Hepatocyte (in vitro differentiated cells): Measurements from ENCODE around the gene PTPRT. TPM values are rescaled to one million over a fixed set of nuclear protein-coding genes. Genes with fewer than 3 reads are reported as not detected.

Source experiments
- DNase-seq: peaks from one replicate; pipeline ENCODE4 v3.0.0-alpha.2; 2016; ENCODE audit warnings: low spot score
- H2AFZ ChIP-seq: fragments of 200-600 bp; sonication (generic); 2 replicates; pipeline ENCODE4 v1.6.0; 2016; ENCODE audit warnings: antibody characterized with exemption, mild to moderate bottlenecking
- H3K27ac ChIP-seq: fragments of 200-600 bp; sonication (generic); 2 replicates; pipeline ENCODE4 v1.5.1; 2016; ENCODE audit warnings: mild to moderate bottlenecking
- H3K27me3 ChIP-seq: fragments of 200-600 bp; sonication (generic); 2 replicates; pipeline ENCODE4 v1.6.1; 2016
- H3K36me3 ChIP-seq: fragments of 200-600 bp; sonication (generic); replicated peaks from 2 replicates; pipeline ENCODE4 v1.5.1; 2016; ENCODE audit warnings: low read depth; ENCODE audit not compliant: insufficient read depth
- H3K4me1 ChIP-seq: fragments of 200-600 bp; sonication (generic); 2 replicates; pipeline ENCODE4 v1.5.1; 2016; ENCODE audit warnings: mild to moderate bottlenecking, moderate library complexity; ENCODE audit not compliant: insufficient read depth
- H3K4me2 ChIP-seq: fragments of 200-600 bp; sonication (generic); 2 replicates; pipeline ENCODE4 v1.6.0; 2016
- H3K4me3 ChIP-seq: fragments of 200-600 bp; sonication (generic); 2 replicates; pipeline ENCODE4 v1.5.1; 2016; ENCODE audit warnings: mild to moderate bottlenecking
- H3K79me2 ChIP-seq: fragments of 200-600 bp; sonication (generic); 2 replicates; pipeline ENCODE4 v1.6.0; 2017; ENCODE audit warnings: mild to moderate bottlenecking
- H3K9me2 ChIP-seq: fragments of 200-600 bp; sonication (generic); replicated peaks from 2 replicates; pipeline ENCODE4 v1.6.0; 2017; ENCODE audit warnings: mild to moderate bottlenecking; ENCODE audit not compliant: insufficient read depth
- H3K9me3 ChIP-seq: fragments of 200-600 bp; sonication (generic); 2 replicates; pipeline ENCODE4 v1.5.1; 2016; ENCODE audit warnings: low read depth, mild to moderate bottlenecking
- H4K20me1 ChIP-seq: fragments of 200-600 bp; sonication (generic); 2 replicates; pipeline ENCODE4 v1.6.0; 2016; ENCODE audit warnings: mild to moderate bottlenecking; ENCODE audit not compliant: insufficient read depth, poor library complexity, severe bottlenecking
- EZH2 ChIP-seq: fragments of 200-600 bp; sonication (generic); IDR thresholded peaks from 2 replicates; pipeline ENCODE4 v1.6.1; 2016; ENCODE audit warnings: antibody characterized with exemption, mild to moderate bottlenecking, borderline replicate concordance
- EZH2phosphoT487 ChIP-seq: fragments of 200-600 bp; sonication (generic); IDR thresholded peaks from one replicate; pipeline ENCODE4 v1.6.1; 2018; ENCODE audit warnings: antibody characterized with exemption, mild to moderate bottlenecking, low read depth, moderate library complexity; ENCODE audit not compliant: unreplicated experiment, severe bottlenecking
- WGBS: methylation state at CpG from one replicate; pipeline ENCODE4 v1.1.6; 2016; ENCODE audit warnings: low lambda C conversion rate; ENCODE audit errors: missing lambda C conversion rate; 5-methylcytosine and 5-hydroxymethylcytosine counted together
- polyA plus RNA-seq: library from polyadenylated mRNA; unstranded; fragments of >200 nt; fragmentation: Nextera tagmentation; extraction: Ambion mirVana; gene quantifications from 2 replicates; pipeline ENCODE4 v1.2.1, GENCODE V29; 2016
- total RNA-seq: library from RNA; depleted of rRNA; stranded (reverse); fragments of >200 nt; gene quantifications from 2 replicates; pipeline ENCODE4 v1.2.3, GENCODE V29; 2014
- TF ChIP-seq, protein P1 (sequence below): fragments of 200-600 bp; sonication (generic); IDR thresholded peaks from 2 replicates; pipeline ENCODE4 v1.5.1; 2016; ENCODE audit warnings: antibody characterized with exemption, mild to moderate bottlenecking; ENCODE audit not compliant: poor library complexity

Gene PTPRT
- total and polyA plus RNA-seq, 2 experiments from 2014 or later, result 0.47 to 0.83 TPM

DNA sequence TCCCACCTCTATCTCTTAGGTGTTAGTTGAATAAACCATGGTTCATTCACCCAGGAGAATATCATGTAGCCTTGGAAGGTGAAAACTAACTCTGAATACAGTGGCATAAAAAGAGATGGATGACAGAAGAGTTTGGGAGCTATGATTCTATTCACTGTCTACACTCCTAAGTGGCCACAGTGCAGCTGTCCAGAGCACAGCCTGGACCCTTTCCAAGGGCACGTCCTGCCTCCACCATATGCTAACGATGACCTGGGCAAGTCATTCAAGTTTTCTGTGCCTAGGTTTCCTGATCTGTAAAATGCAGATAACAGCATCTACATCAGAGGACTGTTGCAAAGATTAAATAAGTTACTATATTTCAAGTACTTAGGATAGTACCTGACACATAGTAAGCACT lies 314.1 kb downstream of the PTPRT start:
- Histone ChIP-seq H3K4me1 (no peaks in the 10 kb centered on the region), H3K27me3 (no peaks in the 10 kb centered on the region), H3K36me3 (no peaks in the 10 kb centered on the region), H2AFZ (no peak overlapping the region), H3K27ac (no peak overlapping the region), H3K9me2 (no peaks in the 10 kb centered on the region), H3K9me3 (no peaks in the 10 kb centered on the region), H3K4me2 (no peak overlapping the region), H3K79me2 (no peaks in the 10 kb centered on the region), H4K20me1 (no peaks in the 10 kb centered on the region), H3K4me3 (no peak overlapping the region)
- TF ChIP-seq, protein P1, sequence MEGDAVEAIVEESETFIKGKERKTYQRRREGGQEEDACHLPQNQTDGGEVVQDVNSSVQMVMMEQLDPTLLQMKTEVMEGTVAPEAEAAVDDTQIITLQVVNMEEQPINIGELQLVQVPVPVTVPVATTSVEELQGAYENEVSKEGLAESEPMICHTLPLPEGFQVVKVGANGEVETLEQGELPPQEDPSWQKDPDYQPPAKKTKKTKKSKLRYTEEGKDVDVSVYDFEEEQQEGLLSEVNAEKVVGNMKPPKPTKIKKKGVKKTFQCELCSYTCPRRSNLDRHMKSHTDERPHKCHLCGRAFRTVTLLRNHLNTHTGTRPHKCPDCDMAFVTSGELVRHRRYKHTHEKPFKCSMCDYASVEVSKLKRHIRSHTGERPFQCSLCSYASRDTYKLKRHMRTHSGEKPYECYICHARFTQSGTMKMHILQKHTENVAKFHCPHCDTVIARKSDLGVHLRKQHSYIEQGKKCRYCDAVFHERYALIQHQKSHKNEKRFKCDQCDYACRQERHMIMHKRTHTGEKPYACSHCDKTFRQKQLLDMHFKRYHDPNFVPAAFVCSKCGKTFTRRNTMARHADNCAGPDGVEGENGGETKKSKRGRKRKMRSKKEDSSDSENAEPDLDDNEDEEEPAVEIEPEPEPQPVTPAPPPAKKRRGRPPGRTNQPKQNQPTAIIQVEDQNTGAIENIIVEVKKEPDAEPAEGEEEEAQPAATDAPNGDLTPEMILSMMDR, result no peak
- TF ChIP-seq EZH2 (no peak), EZH2phosphoT487 (no peak)
- 89% methylated on average over 2 of the region's 2 CpGs for WGBS
- no peak for DNase-seq

DNA sequence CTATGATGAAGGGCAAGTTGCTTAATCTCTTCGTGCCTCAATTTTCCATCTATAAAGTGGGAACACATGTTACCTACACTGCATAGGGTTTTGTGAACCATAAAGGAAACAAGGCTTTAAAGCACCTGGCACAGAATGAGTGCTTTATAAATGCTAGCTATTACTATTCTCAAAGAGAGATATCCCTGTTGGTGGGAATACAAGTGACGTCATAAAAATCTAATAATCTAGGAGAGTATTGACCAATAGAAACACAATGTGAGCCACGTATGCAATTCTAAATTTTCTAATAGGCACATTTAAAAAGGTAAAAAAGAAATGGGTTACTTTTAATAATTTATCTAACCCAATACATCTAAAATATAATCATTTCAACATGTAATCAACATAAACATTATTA lies 316.4 kb downstream of the PTPRT start:
- no peaks in the 10 kb centered on the region for H3K79me2 ChIP-seq
- no peak for TF ChIP-seq EZH2
- no peak for TF ChIP-seq EZH2phosphoT487
- no peaks in the 10 kb centered on the region for H4K20me1 ChIP-seq
- 80% methylated on average over 3 of the region's 3 CpGs for WGBS
- no peak overlapping the region for H3K27ac ChIP-seq
- no peaks in the 10 kb centered on the region for H3K9me3 ChIP-seq
- H3K4me1 ChIP-seq, result no peaks in the 10 kb centered on the region
- no peaks in the 10 kb centered on the region for H3K27me3 ChIP-seq
- no peak overlapping the region for H3K4me2 ChIP-seq
- no peak overlapping the region for H3K4me3 ChIP-seq
- H3K36me3 ChIP-seq, result no peaks in the 10 kb centered on the region
- no peak for DNase-seq
- no peak overlapping the region for H2AFZ ChIP-seq
- no peaks in the 10 kb centered on the region for H3K9me2 ChIP-seq

DNA sequence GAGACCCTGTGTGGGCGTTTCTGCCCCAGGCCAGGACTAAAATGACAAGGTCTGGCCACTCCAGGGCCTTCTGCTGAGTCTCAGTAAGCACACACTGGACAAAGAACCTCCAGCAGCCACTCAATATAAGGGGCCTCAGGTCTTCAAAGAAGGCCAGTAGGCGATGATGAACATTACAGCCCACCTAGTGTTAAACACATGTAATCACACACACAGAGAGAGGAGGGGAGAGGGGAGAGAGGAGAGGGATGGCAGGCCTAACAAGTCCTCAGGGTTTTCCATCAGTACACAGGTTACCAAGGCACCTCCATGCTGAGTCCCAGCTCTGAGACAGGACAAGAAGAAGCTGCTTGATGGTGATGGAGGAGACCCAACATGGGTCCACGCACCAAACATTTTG lies 325.6 kb downstream of the PTPRT start:
- no peak overlapping the region for H3K4me2 ChIP-seq

DNA sequence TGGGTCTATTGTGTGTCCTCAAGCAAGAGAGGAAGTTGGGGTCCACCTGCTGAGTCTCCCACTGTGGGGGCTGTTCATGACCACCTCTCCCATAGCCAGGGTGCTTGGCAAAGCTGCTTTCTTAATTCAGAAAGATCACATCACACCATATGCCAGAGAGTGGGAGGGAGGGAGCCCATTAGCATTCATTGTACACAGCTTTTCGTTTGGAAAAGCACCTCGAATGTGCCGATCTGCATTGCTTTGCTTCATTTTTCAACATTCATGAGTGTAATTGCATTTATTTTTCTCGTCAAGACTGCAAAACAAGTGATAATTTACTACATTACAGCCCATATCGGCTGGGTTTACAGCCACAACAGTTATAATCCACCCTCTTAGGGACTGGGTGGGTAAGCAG lies 327.3 kb downstream of the PTPRT start:
- Histone ChIP-seq H3K27me3 (no peaks in the 10 kb centered on the region), H3K4me2 (no peak overlapping the region), H3K4me1 (no peaks in the 10 kb centered on the region), H4K20me1 (no peaks in the 10 kb centered on the region), H3K9me3 (no peaks in the 10 kb centered on the region), H3K79me2 (no peaks in the 10 kb centered on the region), H3K36me3 (no peaks in the 10 kb centered on the region), H3K27ac (no peak overlapping the region), H3K9me2 (no peaks in the 10 kb centered on the region), H3K4me3 (no peak overlapping the region), H2AFZ (no peak overlapping the region)
- DNase-seq, result no peak
- TF ChIP-seq EZH2phosphoT487 (no peak), EZH2 (no peak)
- TF ChIP-seq, protein P1, result no peak
- WGBS, result 72% methylated on average over 5 of the region's 5 CpGs

More for the DNA sequence above, 325.6 kb downstream of the PTPRT start:
- no peak overlapping the region for H3K4me3 ChIP-seq
- 64% methylated on average over 3 of the region's 3 CpGs for WGBS
- no peak overlapping the region for H2AFZ ChIP-seq
- no peaks in the 10 kb centered on the region for H3K9me3 ChIP-seq
- no peaks in the 10 kb centered on the region for H3K4me1 ChIP-seq
- DNase-seq, result no peak
- TF ChIP-seq, protein P1, result no peak
- TF ChIP-seq EZH2 (no peak), EZH2phosphoT487 (no peak)
- no peak overlapping the region for H3K27ac ChIP-seq
- no peaks in the 10 kb centered on the region for H4K20me1 ChIP-seq
- H3K27me3 ChIP-seq, result no peaks in the 10 kb centered on the region
- H3K79me2 ChIP-seq, result no peaks in the 10 kb centered on the region
- H3K9me2 ChIP-seq, result no peaks in the 10 kb centered on the region
- H3K36me3 ChIP-seq, result no peaks in the 10 kb centered on the region
